Measurements from ENCODE around the gene SNF8.
"Not testable (repeated sequence)": the region's sequence is repeated elsewhere in the genome, so short reads cannot be mapped to it uniquely, and the experiment has no call there.

The SNF8 gene, protein sequence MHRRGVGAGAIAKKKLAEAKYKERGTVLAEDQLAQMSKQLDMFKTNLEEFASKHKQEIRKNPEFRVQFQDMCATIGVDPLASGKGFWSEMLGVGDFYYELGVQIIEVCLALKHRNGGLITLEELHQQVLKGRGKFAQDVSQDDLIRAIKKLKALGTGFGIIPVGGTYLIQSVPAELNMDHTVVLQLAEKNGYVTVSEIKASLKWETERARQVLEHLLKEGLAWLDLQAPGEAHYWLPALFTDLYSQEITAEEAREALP

DNA sequence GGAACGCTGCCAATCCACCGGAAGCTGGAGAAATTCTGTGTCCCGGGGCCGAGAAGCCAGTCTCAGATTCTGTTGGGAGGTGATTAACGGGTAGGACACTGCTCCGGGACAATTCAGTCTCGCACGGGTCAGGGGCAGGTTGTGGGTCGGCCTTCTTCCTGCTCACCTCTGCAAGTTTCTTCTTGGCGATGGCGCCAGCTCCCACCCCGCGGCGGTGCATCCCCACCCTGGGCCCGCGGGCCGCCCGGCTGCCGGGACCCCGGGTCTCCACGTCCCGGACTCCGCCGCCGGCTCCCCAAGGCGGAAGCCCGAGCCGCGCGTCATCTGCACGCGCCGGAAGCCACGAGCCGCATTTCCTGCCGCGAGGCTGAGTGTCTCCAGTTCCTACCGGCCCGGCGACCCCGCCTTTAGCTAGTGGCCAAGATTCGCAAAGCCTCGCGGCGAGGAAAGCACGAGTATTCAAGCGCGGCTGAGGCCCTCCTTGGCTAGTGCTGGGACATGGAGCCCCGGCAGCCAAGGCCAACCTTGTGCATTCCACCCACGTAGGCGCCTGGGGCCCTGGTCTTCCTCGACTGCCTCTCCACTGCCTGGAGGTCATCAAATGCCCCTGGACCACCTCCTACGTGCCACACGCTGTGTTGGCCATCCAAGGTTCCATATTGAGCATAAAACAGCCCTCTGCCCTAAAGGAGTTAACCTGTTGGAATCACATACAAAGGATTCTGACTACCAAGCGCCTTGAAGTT is at the start of gene SNF8:
TSS of gene SNF8 (minus strand) at position 328 of the 746 bp plus-strand sequence. CDS start at position 220, 108 bp downstream.
- peak; percentile 97 for DNase-seq

DNA sequence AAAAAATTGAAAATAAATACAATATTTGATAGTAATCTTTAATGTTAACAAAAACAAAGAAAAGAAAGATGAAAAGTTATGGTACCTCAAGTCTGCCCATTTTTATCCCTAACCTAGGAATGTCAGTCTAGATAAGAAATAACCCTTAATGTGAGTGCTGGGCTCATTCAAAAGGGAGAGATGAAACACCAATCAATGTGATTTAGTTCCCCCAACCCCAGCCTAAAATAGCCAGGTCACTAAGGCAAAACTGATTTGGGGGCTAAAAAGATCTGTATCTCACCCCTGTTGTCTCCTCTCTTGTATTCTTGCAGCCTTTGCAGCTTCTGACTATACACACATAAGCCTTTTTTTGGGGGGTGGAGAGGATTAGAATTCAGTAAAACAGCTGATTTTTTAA is 49.3 kb upstream of the SNF8 start:
- DNase-seq, result no peak

DNA sequence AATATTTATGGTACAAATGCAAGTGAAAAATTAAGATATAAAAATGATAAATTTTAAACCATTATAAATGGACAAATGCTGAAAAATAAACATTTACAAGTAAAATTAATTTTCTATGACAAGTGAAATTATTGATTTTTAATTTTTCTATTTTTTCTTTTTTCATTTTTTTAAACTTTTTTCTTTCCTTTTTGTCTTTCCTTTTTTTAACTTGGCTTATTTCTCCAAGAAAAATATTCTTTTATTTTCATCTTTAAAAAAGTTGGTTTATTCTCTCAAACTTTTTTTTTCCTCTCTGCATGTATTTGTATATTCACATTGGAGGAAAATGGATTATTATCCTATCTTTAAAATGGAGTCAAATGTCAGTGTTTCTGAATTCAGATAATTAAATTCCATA is 48.7 kb upstream of the SNF8 start:
- no peak for DNase-seq

DNA sequence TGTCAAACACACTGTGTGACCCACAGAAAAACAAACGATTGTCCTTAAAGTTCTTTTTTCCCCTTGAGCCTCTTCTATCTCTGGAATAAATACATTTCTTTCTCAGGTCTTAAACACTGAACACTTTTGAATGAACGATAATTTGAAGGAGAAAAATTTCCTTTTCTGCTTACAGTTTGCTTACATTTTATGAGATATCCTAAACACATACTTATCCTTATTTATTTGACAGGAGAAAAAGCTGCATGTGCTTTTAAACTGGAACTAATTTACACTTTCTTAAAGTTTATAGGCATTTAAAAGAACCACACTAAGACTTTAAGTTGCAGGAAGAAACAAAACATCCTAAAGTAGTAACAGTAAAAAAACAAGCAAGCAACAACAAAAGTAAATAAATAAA is 47.8 kb upstream of the SNF8 start:
- DNase-seq, result no peak

DNA sequence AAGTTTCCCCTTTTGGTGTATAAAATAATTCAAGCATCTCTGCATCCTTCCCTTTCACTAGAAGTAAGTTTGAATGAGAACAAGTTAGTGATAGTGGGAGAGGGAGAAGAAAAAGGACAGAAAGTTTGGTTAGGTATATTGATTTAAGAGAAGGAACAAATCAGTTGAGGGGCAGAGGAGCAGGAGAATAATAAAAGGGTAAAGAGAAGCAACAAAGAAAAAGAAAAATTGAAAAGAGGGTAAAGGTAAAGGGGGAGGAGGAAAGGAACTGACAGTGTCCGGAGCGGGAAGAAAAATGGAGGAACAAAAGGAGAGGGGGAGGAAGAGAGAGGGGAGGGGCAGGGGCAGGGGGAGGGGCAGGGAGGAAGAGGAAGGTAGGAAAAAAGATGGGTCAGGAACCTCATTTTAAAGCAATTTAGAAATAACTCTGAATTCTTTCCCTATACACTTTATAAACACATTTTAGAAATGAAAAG is 46.3 kb upstream of the SNF8 start:
- DNase-seq, result no peak

DNA sequence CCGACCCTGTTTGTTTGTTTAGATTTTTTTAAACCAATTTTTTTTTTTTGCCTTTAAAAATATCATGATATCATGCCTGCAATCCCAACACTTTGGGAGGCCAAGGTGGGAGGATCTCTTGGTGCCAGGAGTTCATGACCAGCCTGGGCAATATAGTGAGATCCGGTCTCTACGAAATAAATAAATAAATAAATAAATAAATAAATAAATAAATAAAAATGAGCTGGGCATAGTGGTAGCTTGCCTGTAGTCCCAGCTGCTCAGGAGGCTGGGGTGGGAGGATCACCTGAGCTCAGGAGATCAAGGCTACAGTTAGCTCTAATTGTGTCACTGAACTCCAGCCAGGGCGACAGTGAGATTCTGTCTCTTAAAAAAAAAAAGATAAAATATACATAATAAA is 44.5 kb upstream of the SNF8 start:
- DNase-seq, result no peak

DNA sequence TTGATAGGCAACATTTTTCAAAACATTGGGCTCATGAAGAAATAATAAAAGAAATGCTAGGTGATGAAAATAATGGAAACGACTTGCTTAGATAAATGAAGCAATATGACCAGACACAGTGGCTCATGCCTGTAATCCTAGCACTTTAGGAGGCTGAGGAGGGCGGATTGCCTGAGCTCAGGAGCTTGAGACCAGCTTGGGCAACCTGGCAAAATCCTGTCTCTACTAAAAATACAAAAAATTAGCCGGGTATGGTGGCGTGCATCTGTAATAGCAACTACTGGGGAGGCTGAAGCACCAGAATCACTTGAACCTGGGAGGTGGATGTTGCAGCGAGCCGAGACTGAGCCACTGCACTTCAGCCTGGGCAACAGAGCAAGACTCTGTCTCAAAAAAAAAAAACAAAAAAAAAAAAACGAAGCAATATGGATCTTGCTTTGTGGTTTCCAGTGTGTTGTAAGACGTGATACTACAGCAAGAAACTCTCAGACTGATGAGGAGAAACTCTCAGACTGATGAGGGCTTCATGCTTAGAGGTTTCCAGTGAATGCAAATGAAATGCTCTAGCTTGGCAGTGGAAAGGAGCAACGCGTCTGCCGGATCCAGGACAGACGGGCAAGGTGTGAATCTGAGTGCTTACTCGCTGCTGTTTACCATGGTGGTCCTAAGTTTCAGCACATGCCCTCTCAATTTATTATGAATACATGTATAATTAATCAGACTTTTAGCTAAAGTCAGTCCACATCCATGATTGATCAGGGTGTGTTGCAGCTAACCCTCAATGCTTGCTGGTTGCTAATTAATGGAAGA is 41.0 kb upstream of the SNF8 start:
- DNase-seq, result no peak

DNA sequence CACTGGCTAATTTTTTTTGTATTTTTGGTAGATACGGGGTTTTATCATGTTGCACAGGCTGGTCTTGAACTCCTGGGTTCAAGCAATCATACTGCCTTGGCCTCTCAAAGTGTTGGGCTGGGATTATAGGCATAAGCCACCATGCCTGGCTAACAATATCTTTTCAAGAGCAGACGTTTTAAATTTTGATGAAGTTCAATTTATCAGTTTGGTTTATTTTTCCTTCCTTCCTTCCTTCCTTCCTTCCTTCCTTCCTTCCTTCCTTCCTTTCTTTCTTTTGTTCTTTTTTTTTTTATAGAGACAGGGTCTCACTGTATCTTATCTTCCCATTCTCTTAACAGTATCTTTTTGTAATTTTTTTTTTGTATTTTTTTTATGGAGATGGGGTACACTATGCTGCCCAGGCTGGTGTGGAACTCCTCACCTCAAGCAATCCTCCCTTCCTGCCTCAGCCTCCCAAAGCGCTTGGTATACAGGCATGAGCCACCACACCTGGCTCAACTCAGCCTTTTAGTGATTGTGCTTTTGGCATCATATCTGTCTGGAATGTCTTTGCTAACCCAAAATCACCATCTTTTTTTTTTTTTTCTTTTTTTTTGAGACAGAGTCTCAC is 37.4 kb upstream of the SNF8 start:
- no peak for DNase-seq

DNA sequence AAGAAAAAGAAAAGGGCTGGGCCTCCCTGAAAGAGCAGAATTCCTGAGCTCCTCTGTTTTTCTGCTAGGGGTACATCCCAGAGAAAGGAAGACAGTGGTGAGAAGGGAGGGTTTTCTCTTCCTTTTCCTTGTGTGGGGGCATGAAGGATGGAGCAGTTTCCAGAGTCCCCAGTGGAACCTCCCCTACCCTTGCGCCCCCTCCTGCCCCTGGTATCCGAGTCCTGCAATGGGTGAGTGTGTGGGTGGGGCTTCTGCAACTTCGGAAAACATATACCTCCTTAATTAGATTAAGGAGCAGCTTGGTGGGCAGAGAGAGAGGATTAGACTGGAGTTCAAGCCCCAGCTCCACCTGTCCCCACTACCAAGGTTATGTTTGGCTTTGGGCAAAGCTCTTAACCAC is 29.2 kb upstream of the SNF8 start:
- DNase-seq, result no peak

DNA sequence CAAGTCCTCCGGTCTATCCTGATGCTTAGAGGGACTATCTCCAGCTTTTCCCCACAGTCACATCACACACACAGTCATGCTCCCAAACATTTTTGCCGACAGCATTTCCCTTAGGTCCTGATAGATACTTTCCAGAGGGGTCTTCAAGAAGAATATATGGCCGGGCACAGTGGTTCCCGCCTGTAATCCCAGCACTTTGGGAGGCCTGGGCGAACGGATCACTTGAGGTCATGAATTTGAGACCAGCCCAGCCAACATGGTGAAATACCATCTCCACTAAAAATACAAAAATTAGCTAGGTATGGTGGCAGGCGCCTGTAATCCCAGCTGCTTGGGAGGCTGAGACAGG is 28.1 kb upstream of the SNF8 start:
- no peak for DNase-seq

DNA sequence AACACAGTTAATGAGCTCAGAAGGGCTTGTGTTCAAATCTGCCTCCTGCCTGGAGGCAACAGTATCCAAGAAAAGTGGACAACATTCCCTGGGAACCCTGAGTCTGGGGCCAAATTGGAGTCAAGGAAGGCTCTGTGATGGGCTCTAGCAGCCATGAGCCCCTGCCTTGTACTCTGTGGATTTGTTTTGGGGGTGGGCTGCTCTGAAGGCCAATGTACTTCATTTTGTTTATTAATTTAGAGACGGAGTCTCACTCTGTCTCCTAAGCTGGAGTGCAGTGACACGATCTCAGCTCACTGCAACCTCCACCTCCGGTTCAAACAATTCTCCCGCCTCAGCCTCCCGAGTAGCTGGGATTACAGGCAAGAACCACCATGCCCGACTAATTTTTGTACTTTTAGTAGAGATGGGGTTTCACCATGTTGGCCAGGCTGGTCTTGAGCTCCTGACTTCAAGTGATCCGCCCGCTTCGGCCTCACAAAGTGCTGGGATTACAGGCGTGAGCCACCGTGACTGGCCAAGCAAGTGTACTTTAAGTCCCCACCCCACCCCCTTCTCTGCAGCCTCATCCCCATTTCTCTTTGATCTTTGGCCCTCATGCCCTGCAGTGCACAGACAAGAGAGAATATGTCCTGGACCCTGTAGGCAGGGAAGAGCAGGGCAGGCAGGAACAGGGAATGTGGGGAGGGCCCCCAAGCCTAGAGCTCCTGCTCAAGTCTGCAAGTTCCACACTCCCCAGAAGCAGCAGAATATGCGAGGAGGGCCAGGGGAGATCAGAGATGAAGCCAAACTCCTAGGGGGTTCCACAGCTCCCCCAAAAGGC is 26.4 kb upstream of the SNF8 start:
- no peak for DNase-seq

DNA sequence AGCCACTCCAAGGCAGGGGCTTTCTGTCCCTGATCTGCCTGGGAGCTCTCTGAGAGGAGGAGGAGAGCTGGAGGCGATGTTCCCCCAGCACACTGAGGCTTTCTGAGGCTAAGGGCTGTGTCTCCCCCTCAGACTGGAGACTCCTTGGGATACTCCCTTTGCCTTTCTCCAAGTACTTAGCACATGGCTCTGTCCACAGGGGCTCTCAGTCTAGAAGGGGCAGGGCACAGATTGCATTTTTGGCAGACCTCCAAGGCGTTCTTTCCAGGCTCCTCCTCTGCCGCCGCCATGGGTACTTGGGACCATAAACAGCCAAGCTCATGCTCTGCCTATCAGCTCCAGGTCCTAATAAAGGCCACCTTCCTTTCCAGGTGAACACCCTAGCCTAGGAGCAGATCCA is 25.6 kb upstream of the SNF8 start:
- no peak for DNase-seq

DNA sequence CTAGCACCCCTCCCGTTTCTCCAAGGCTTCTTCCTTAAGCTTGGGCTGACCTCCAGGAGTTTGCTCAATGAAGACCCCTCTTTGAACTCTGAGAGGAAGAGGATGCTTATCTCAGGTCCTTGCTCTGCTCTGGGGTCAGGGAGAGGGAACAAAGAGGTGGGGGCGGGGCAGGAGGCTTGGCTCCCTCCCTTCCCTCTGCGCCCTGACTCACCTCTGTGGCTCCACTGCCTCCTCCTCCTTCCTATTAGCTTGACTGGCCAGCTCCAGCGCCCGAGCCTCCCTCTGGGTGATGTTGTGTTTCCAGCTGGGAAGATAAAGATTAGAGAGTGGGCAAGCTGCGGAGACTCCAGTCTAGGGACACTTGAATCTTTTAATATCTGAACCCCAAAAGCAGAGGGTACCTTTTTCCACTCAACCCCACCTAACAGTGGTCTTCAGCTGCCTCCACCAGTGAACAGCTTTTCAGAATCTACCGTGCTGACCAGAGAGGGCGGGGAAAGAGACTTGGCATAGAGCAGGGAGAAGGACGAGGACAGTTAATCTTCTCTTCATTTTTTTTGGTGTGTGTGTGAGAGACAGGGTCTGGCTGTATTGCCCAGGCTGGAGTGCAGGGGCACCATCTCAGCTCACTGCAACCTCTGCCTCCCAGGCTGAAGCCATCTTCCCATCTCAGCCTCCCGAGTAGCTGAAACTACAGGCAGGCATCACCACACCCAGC is 17.0 kb upstream of the SNF8 start:
- DNase-seq, result no peak

DNA sequence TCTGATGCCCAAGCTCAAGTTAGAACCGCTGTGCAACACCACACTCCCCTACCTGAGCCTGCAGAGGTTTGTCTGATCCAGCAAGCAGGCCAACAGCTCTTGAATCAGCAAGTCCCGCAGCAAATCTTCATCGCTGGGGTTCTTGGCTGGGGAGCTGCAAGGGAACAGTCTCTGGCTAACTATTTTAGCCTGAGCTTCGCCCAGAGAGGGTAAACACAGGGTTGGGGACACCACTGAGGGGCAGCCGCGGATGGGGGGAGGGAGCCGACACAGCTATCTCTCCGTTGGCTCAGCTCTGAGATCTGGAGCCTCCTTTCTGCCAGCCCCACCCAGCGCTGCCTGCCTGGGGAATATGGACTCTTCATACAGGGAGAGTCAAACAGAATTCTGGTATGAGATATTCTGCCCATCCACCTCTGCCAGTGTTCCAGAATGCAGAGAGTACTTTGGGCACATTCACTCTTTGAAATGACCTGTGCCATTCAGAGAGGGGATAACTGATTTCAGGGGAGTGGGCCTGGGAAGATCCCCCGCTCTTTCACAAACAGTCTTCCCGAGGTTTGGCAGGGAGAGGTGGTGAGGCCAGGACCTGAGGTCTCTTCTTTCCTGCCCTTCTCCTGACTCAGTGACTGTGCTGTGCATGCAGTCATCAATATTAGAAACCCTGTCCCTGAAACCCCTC is 16.3 kb upstream of the SNF8 start:
- no peak for DNase-seq

DNA sequence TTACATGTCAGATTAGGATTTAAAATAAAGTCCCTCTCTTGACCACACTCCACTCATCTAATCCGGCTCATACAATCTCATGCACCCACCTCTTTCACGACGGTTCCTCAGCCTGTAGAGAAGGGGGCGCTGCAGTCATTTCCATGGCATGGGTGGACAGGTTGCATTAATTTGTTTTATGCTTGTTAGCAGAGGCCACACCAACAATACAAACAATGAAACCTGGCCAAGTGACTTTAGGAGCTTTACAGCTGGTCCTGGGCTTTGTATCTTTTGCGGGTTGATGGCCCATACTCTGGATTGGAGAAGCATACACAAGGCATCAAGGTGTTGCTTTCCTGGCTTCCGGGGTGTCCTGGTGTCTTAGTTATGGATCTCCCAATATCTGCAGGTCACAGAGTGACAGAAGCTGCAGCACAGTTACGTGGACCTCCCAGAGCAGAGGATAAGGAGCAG is 9.7 kb upstream of the SNF8 start:
- peak; percentile 34 for DNase-seq

DNA sequence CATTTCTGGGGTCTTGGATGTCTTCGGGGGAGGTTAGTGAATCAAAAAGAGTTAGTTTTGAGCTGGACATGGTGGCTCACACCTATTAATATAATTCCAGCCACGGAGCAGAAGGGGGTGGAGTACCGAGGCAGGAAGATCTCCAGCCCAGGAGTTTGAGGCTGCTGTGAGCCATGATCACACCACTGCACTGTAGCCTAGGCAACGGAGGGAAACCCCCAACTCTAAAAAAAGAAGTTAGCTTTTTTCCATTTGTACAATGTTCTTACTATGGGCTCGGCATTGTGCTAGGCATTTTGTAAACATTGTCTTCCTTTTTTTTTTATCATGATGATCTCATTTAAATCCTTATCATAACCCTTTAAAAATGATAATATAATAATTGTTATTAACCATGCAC is 8.3 kb upstream of the SNF8 start:
- no peak for DNase-seq

DNA sequence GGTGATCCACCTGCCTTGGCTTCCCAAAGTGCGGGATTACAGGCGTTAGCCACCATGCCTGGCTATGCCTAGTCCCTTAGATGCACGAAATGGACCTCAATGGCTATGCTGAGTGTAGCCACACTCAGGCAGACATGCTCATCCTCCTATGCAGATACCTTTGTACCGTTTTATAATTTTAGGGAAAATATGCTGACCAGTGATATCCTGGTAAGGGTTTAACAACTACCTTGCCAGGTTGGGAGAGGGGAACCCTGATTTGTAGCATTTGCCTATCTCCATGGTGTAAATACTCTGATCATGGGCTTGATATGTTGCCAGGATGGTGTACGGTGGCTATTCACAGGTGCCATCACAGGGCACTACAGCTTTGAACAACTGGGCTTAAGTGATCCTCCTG is 6.9 kb upstream of the SNF8 start:
- no peak for DNase-seq

DNA sequence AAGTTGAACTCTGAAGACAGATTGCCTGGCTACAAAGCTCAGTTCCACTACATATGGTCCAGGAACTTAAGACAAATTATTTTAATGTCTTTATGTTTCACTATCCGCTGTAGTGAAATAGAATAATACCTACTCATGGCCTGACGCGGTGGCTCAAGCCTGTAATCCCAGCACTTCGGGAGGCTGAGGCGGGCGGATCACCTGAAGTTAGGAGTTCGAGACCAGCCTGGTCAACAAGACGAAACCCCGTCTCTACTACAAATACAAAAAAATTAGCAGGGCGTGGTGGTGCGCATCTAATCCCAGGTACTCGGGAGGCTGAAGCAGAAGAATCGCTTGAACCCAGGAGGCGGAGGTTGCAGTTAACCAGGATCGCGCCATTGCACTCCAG is 614 bp upstream of the SNF8 start:
- DNase-seq, result not testable (repeated sequence)

DNA sequence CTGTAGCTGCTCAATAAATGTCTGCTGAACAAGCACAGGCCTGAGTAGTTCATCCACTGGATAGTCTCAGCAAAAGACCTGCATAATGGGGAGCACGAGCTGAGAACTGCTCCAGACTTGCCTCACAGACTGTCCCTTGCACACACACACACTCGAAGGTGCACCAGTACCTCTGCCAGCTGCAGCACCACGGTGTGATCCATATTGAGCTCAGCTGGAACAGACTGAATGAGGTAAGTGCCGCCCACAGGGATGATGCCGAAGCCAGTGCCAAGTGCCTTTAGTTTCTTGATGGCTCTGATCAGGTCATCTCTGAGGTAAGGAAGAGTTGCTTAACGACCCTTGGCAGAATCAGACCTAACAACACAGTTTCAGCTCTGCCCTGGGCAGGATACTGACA is 11.6 kb downstream of the SNF8 start:
- no peak for DNase-seq

DNA sequence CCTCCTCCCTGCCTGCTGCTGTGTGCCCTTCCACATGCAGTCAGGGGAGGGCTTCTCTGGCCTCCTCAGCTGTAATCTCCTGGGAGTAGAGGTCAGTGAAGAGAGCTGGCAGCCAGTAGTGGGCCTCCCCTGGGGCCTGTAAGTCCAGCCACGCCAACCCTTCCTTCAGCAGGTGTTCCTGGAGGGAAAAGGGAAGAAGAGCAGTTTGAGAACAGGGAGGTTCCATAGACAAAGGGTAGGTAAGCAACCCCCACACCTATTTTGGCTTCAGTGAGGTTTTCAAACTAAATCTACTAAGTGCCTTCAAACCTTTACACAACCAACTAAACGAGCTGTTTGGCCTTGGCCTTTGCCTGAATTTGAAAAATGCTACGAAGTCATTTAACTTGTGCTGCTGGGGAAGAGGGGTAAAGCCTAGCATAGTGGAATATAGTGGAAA is 14.2 kb downstream of the SNF8 start:
- no peak for DNase-seq

DNA sequence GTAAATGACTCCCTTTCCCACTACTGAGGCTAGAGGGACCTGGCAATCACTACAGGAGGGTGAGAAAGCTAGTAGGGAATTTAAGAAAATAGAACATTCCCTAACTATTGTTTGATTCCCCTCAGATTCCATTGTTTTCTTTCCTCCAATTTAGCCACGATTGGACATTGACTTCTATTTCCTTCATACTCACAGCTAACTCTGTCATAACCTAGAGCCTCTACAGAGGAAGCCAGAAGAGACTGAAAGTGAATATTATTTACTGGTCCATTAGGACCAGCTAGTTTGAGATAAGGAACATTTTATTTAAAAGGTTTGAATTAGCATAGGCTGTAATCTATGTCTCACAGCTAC is 14.9 kb downstream of the SNF8 start:
- DNase-seq, result no peak
